HepG2 (cell line): ENCODE results near the gene PDLIM4. TPM values are rescaled to one million over a fixed set of nuclear protein-coding genes. Genes with fewer than 3 reads are reported as not detected.

ENCODE experiments used
- ATAC-seq: fragments of 200-7000 bp; cut with Tn5 transposase; 3 replicates; pipeline ENCODE4 v1.9.1; 2020; ENCODE audit warnings: mild to moderate bottlenecking, moderate library complexity
- BruUV-seq: library from RNA; stranded (reverse); fragments of 400-500 nt; replicated peaks from 2 replicates; lab custom pipeline; 2021; lab: Mats Ljungman, UMichigan
- CTCF ChIA-PET: fragments of 300-600 bp; formaldehyde crosslinking; extraction: SDS; loops from one replicate; lab custom pipeline; 2021; ENCODE audit warnings: low total read pairs, inconsistent platforms, low intra/inter-chr PET ratio; lab: Yijun Ruan, JAX
- POLR2A ChIA-PET: fragments of 350-600 bp; sonication (Branson Sonifier 250); formaldehyde crosslinking; loops from one replicate; lab custom pipeline; 2020; ENCODE audit warnings: antibody characterized with exemption, inconsistent platforms; lab: Yijun Ruan, JAX
- DNase-seq: peaks from one replicate; pipeline ENCODE4 v3.0.0-alpha.2; 2015; ENCODE audit warnings: low spot score
- FAIRE-seq: peaks from 3 replicates; lab custom pipeline; 2011; peaks lifted over from hg19 to GRCh38; lab: Jason Lieb, UNC
- H2AFZ ChIP-seq: one replicate; pipeline ENCODE4 v1.6.1; 2011; ENCODE audit warnings: low read length, inconsistent platforms
- H3K27ac ChIP-seq: fragments of 300-600 bp; 3 replicates; pipeline ENCODE4 v1.8.0; 2011; ENCODE audit warnings: mixed run types, mild to moderate bottlenecking, mixed read lengths, low read length, inconsistent platforms; ENCODE audit not compliant: insufficient read depth; ENCODE audit errors: extremely low read length
- H3K27me3 ChIP-seq, 2 experiments: fragments of 200-600 bp in 1 of 2; 2 replicates in 1 of 2; 3 replicates in 1 of 2; pipeline versions ENCODE4 v1.6.0 to v1.8.0; 2011; ENCODE audit warnings: low read length in 2 of 2, mild to moderate bottlenecking in 2 of 2, moderate library complexity in 2 of 2, inconsistent platforms in 1 of 2; ENCODE audit not compliant: insufficient read depth in 2 of 2, control insufficient read depth in 1 of 2
- H3K36me3 ChIP-seq, 2 experiments: fragments of 200-600 bp in 1 of 2; replicated peaks in 1 of 2; 2 replicates in 1 of 2; 3 replicates in 1 of 2; pipeline versions ENCODE4 v1.5.1 to v1.8.0; 2011; ENCODE audit warnings: low read length in 2 of 2, inconsistent platforms in 1 of 2; ENCODE audit not compliant: insufficient read depth in 2 of 2, control insufficient read depth in 1 of 2
- H3K4me1 ChIP-seq: 2 replicates; pipeline ENCODE4 v1.5.1; 2012; ENCODE audit warnings: low read length, inconsistent platforms; ENCODE audit not compliant: insufficient read depth
- H3K4me2 ChIP-seq: 2 replicates; pipeline ENCODE4 v1.6.0; 2011; ENCODE audit warnings: low read depth, low read length, inconsistent platforms
- H3K4me3 ChIP-seq, 3 experiments: fragments of 200-600 bp in 1 of 3; sonication (generic), shearing (Covaris generic) in 1 of 3; replicated peaks in 1 of 3; 2 replicates each; pipeline ENCODE4 v1.5.1; 2011 to 2016; ENCODE audit warnings: low read length in 3 of 3, inconsistent platforms in 2 of 3, low read depth in 2 of 3, mild to moderate bottlenecking in 2 of 3, control low read depth in 1 of 3, mixed read lengths in 1 of 3; ENCODE audit not compliant: insufficient read depth in 1 of 3
- H3K79me2 ChIP-seq: one replicate; pipeline ENCODE4 v1.6.1; 2011; ENCODE audit warnings: low read length, inconsistent platforms; ENCODE audit not compliant: insufficient read depth
- H3K9ac ChIP-seq: 2 replicates; pipeline ENCODE4 v1.6.0; 2011; ENCODE audit warnings: mild to moderate bottlenecking, low read depth, low read length, inconsistent platforms; ENCODE audit not compliant: insufficient read depth
- H3K9me3 ChIP-seq: 2 replicates; pipeline ENCODE4 v1.5.1; 2012; ENCODE audit warnings: mild to moderate bottlenecking, low read length
- H4K20me1 ChIP-seq: 2 replicates; pipeline ENCODE4 v1.6.0; 2011; ENCODE audit warnings: inconsistent platforms, mild to moderate bottlenecking, low read length, moderate library complexity; ENCODE audit not compliant: insufficient read depth
- DDIT3 ChIP-seq: sonication (generic); formaldehyde crosslinking; IDR thresholded peaks from 2 replicates; pipeline ENCODE4 v1.4.0; 2020; ENCODE audit warnings: mild to moderate bottlenecking, missing genetic modification reagents
- HES4 ChIP-seq: sonication (generic); formaldehyde crosslinking; IDR thresholded peaks from 2 replicates; pipeline ENCODE4 v1.9.0; 2021; ENCODE audit warnings: mild to moderate bottlenecking, missing genetic modification reagents, borderline replicate concordance
- KLF15 ChIP-seq: sonication (generic); formaldehyde crosslinking; IDR thresholded peaks from 2 replicates; pipeline ENCODE4 v1.8.1; 2023; ENCODE audit warnings: borderline replicate concordance, mild to moderate bottlenecking, inconsistent platforms, missing genetic modification reagents, mixed read lengths
- LRRFIP1 ChIP-seq: sonication (generic); formaldehyde crosslinking; conservative IDR thresholded peaks from 2 replicates; pipeline ENCODE4 v1.4.0; 2020; ENCODE audit warnings: missing genetic modification reagents
- MIER3 ChIP-seq: IDR thresholded peaks from 2 replicates; pipeline ENCODE4 v1.6.1; 2016; ENCODE audit warnings: missing compliant biosample characterization, borderline replicate concordance
- PAF1 ChIP-seq: IDR thresholded peaks from 2 replicates; pipeline ENCODE4 v1.6.1; 2016; ENCODE audit warnings: missing genetic modification reagents, missing compliant biosample characterization
- SETDB1 ChIP-seq: sonication (generic); formaldehyde crosslinking; IDR thresholded peaks from 2 replicates; pipeline ENCODE4 v1.5.1; 2020; ENCODE audit warnings: missing genetic modification reagents, mild to moderate bottlenecking, borderline replicate concordance
- ZNF12 ChIP-seq: sonication (generic); formaldehyde crosslinking; IDR thresholded peaks from 2 replicates; pipeline ENCODE4 v1.5.0; 2020; ENCODE audit warnings: missing genetic modification reagents
- ZNF207 ChIP-seq: fragments of 450-650 bp; IDR thresholded peaks from 2 replicates; pipeline ENCODE4 v1.6.1; 2016; ENCODE audit warnings: antibody characterized with exemption, borderline replicate concordance
- ZNF512B ChIP-seq: sonication (generic); formaldehyde crosslinking; IDR thresholded peaks from 2 replicates; pipeline ENCODE4 v1.5.1; 2020; ENCODE audit warnings: missing genetic modification reagents, mild to moderate bottlenecking, borderline replicate concordance
- ZNF550 ChIP-seq: sonication (generic); formaldehyde crosslinking; IDR thresholded peaks from 2 replicates; pipeline ENCODE4 v1.4.0; 2020; ENCODE audit warnings: mild to moderate bottlenecking, missing genetic modification reagents, borderline replicate concordance
- WGBS: methylation state at CpG from one replicate; pipeline ENCODE4 v1.1.6; 2017; ENCODE audit warnings: low lambda C conversion rate; 5-methylcytosine and 5-hydroxymethylcytosine counted together
- in situ Hi-C: cut with HindIII; loops from 2 replicates; pipeline ENCODE4 v1.10.0; 2017; ENCODE audit warnings: low pct_unique_long_range_greater_than_20kb; ENCODE audit not compliant: extremely low pct_ligation_motif_present
- intact Hi-C: fragments of 100-400 bp; cut with micrococcal nuclease; formaldehyde crosslinking; loops from one replicate; pipeline ENCODE4 v1.10.0; 2022; ENCODE audit not compliant: unreplicated experiment
- polyA plus RNA-seq, 8 experiments: library from polyadenylated mRNA; depleted of rRNA in 3 of 8; stranded (reverse) in 7 of 8; unstranded in 1 of 8; fragments of >200 nt; fragmentation: Illumina TruSeq in 4 of 8; extraction: Trizol in 4 of 8; gene quantifications; 2 replicates each; pipeline versions ENCODE4 v1.2.1 to v1.2.3, GENCODE V29; 2011 to 2016; ENCODE audit warnings: low read depth in 4 of 8, missing spikeins in 1 of 8, mixed read lengths in 1 of 8; ENCODE audit not compliant: insufficient read depth in 1 of 8
- total RNA-seq, 5 experiments: library from RNA; depleted of rRNA; stranded (reverse); fragments of >200 nt; fragmentation: Illumina TruSeq; extraction: Trizol; gene quantifications; 2 replicates each; pipeline ENCODE4 v1.2.3, GENCODE V29; 2016; ENCODE audit warnings: low read depth in 1 of 5

PDLIM4 gene
- total and polyA plus RNA-seq, 2 of the 13 experiments (the other 11 are each of a cell fraction or from before 2014, with no cell fraction given): 1.1 to 2.3 TPM

- ATAC-seq (no peak), FAIRE-seq (no peak), DNase-seq (no peak)
- ChIA-PET POLR2A (no interaction called here), CTCF (no interaction called here)
- H3K4me1 ChIP-seq: no peaks in the 10 kb centered on the region
- no peak overlapping the region for H3K27ac ChIP-seq
- no peaks in the 10 kb centered on the region for H3K36me3 ChIP-seq
- intact Hi-C loops: no loop called here
- in situ Hi-C loops: no loop called here
- no peaks in the 10 kb centered on the region for H3K9me3 ChIP-seq
- H4K20me1 ChIP-seq: no peaks in the 10 kb centered on the region
- 0% methylated on average over 1 of the region's 3 CpGs for WGBS
- no TSS peak for BruUV-seq
- no peak overlapping the region for H3K4me3 ChIP-seq
- H3K4me2 ChIP-seq: no peak overlapping the region
- H2AFZ ChIP-seq: no peak overlapping the region
- no peak overlapping the region for H3K9ac ChIP-seq
- H3K79me2 ChIP-seq: no peaks in the 10 kb centered on the region
- peaks cover 0 to 3% of the 10 kb centered on the region in 2 experiments; a peak in 4 of 5 replicates for H3K27me3 ChIP-seq
- TF ChIP-seq ZNF207 (no peak), ZNF12 (peak; percentile 83; the same call in 1 of the 2 replicates), KLF15 (CRISPR knock-in tag) (no peak)
These were observed 22.2 kb upstream of the PDLIM4 start for GRCh38 chr5:132235340-132235739.

GRCh38 chr5:132237141-132237540 lies 20.4 kb upstream of the PDLIM4 start:
- no peak for TF ChIP-seq HES4 (CRISPR knock-in tag)
- TF ChIP-seq ZNF512B: no peak
- no peak for TF ChIP-seq DDIT3 (CRISPR knock-in tag)
- no peak for TF ChIP-seq MIER3 (CRISPR knock-in tag)
- no peak for TF ChIP-seq LRRFIP1
- TF ChIP-seq SETDB1 (CRISPR knock-in tag): no peak
- TF ChIP-seq PAF1 (CRISPR knock-in tag): no peak
- TF ChIP-seq ZNF550 (CRISPR knock-in tag): no peak
- CTCF ChIA-PET: no interaction called here
- no peak for FAIRE-seq
- no peaks in the 10 kb centered on the region; a peak in 4 of 5 replicates for H3K27me3 ChIP-seq
- H3K9me3 ChIP-seq: no peaks in the 10 kb centered on the region
- H3K4me1 ChIP-seq: no peaks in the 10 kb centered on the region
- H3K79me2 ChIP-seq: no peaks in the 10 kb centered on the region
- H4K20me1 ChIP-seq: no peaks in the 10 kb centered on the region
- H3K4me3 ChIP-seq: no peak overlapping the region
- H3K4me2 ChIP-seq: no peak overlapping the region
- in situ Hi-C loops (no loop called here), intact Hi-C loops (no loop called here)
- H3K27ac ChIP-seq: no peak overlapping the region
- BruUV-seq: no TSS peak
- POLR2A ChIA-PET: no interaction called here
- H3K36me3 ChIP-seq: no peaks in the 10 kb centered on the region
- H3K9ac ChIP-seq: no peak overlapping the region
- DNase-seq: no peak
- ATAC-seq: peak; percentile 81
- 83% methylated on average over 1 of the region's 1 CpG for WGBS
- no peak overlapping the region for H2AFZ ChIP-seq
